T-helper 17 cell (primary cell): ENCODE measurements around the gene FAM171A2. TPM values are rescaled to one million over a fixed set of nuclear protein-coding genes. Genes with fewer than 3 reads are reported as not detected.
A peak's percentile ranks its signal among the peaks of the same experiment; 100 is the strongest.
"Not testable (repeated sequence)": the region's sequence is repeated elsewhere in the genome, so short reads cannot be mapped to it uniquely, and the experiment has no call there.

Experiments
- ATAC-seq: fragments of 150-1000 bp; cut with Tn5 transposase; 2 replicates; pipeline ENCODE4 v1.10.0; 2021; ENCODE audit warnings: mild to moderate bottlenecking, moderate library complexity
- DNase-seq, 3 donors: peaks; one replicate each; pipeline versions ENCODE4 v3.0.0 to v3.0.0-alpha.2; 2020 to 2021
- H3K9me3 ChIP-seq: one replicate; pipeline ENCODE4 v1.7.0; 2013; ENCODE audit warnings: low read length, mild to moderate bottlenecking; ENCODE audit not compliant: control insufficient read depth, poor library complexity, severe bottlenecking
- H3K27ac Mint-ChIP-seq: one replicate; pipeline ENCODE4 v1.8.0; 2022; ENCODE audit warnings: mild to moderate bottlenecking, moderate library complexity, mixed read lengths
- H3K27me3 Mint-ChIP-seq: one replicate; pipeline ENCODE4 v1.8.0; 2022; ENCODE audit warnings: mixed read lengths
- H3K36me3 Mint-ChIP-seq: one replicate; pipeline ENCODE4 v1.8.0; 2022; ENCODE audit warnings: low read depth, mixed read lengths
- H3K4me1 Mint-ChIP-seq: one replicate; pipeline ENCODE4 v1.8.0; 2022; ENCODE audit warnings: mild to moderate bottlenecking, mixed read lengths
- H3K4me3 Mint-ChIP-seq: one replicate; pipeline ENCODE4 v1.8.0; 2022; ENCODE audit warnings: mild to moderate bottlenecking, moderate library complexity, mixed read lengths
- total RNA-seq, 4 donors: library from RNA in 2 of 4; stranded (reverse) in 2 of 4; gene quantifications; one replicate each; pipeline ENCODE4 v1.2.3 and lab custom pipeline; 2022 to 2026

Gene FAM171A2
- under 1 TPM; 0.07 to 0.31 TPM for total RNA-seq
- total RNA-seq (lab: John Stamatoyannopoulos, UW), result 0.08 to 0.12 reads per million in 2 donors

DNA sequence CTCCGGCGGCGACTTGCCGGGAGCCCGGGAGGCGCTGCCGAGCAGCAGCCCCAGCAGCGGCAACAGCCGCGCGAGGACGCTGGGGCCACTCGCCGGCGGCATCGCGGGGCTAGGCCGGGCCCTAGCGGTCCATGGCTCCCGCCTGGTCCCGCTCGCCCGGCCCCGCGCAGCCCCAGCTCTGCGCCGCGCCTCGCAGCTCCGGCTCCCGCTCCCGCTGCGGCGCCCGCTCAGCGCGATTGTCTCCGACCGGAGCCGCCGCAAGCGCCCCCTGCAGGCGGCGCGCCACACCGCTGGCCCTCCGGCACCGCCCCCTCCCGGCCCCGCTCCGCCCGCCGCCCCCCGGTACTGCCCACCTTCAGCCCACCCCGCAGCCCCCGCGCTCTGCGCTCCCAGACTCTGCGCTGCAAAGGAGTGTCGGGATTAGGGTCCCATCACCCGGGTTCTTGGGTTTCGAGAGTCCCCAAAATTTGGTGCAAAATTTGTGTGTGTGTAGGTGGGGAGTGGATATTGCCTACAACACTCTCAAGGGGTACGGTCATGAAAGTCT, at the start of gene FAM171A2:
Gene FAM171A2, minus strand, starts transcription at position 241 of the 547 bp plus-strand sequence. Its CDS starts 139 bp downstream, at position 102.
- Mint-ChIP-seq H3K4me1 (peaks cover 9% of the 10 kb centered on the region), H3K27ac (no peak within 1 kb of the TSS), H3K36me3 (no peaks in the 10 kb centered on the region), H3K4me3 (peak within 1 kb of the TSS; percentile 86), H3K27me3 (peaks cover 44% of the 10 kb centered on the region)
- ATAC-seq (peak; percentile 93), DNase-seq (peak; percentile 65 to 73 (median 65))
- no peaks in the 10 kb centered on the region for H3K9me3 ChIP-seq

GRCh38 chr17:44409309-44410028, 45.8 kb upstream of the FAM171A2 start:
- H3K27ac Mint-ChIP-seq, result no peak overlapping the region
- no peak for ATAC-seq
- no peak for DNase-seq
- H3K27me3 Mint-ChIP-seq, result no peaks in the 10 kb centered on the region
- no peaks in the 10 kb centered on the region for H3K9me3 ChIP-seq
- H3K36me3 Mint-ChIP-seq, result peaks cover 10% of the 10 kb centered on the region
- peaks cover 6% of the 10 kb centered on the region for H3K4me1 Mint-ChIP-seq
- H3K4me3 Mint-ChIP-seq, result no peak overlapping the region

- ATAC-seq (no peak), DNase-seq (no peak)
- no peak overlapping the region for H3K4me3 Mint-ChIP-seq
- no peak overlapping the region for H3K27ac Mint-ChIP-seq
- H3K36me3 Mint-ChIP-seq, result peaks cover 10% of the 10 kb centered on the region
- no peaks in the 10 kb centered on the region for H3K9me3 ChIP-seq
- no peaks in the 10 kb centered on the region for H3K27me3 Mint-ChIP-seq
- H3K4me1 Mint-ChIP-seq, result peaks cover 6% of the 10 kb centered on the region
These were observed 45.1 kb upstream of the FAM171A2 start for GRCh38 chr17:44408786-44409185.

GRCh38 chr17:44402564-44403172, 39.0 kb upstream of the FAM171A2 start:
- H3K9me3 ChIP-seq, result no peaks in the 10 kb centered on the region
- no peak overlapping the region for H3K27ac Mint-ChIP-seq
- H3K36me3 Mint-ChIP-seq, result peaks cover 17% of the 10 kb centered on the region
- ATAC-seq (no peak), DNase-seq (no peak)
- H3K4me3 Mint-ChIP-seq, result no peak overlapping the region
- no peaks in the 10 kb centered on the region for H3K27me3 Mint-ChIP-seq
- H3K4me1 Mint-ChIP-seq, result peaks cover 3% of the 10 kb centered on the region

- no peaks in the 10 kb centered on the region for H3K27me3 Mint-ChIP-seq
- peaks cover 12% of the 10 kb centered on the region for H3K36me3 Mint-ChIP-seq
These were observed 36.7 kb upstream of the FAM171A2 start for GRCh38 chr17:44400226-44400847.

DNA sequence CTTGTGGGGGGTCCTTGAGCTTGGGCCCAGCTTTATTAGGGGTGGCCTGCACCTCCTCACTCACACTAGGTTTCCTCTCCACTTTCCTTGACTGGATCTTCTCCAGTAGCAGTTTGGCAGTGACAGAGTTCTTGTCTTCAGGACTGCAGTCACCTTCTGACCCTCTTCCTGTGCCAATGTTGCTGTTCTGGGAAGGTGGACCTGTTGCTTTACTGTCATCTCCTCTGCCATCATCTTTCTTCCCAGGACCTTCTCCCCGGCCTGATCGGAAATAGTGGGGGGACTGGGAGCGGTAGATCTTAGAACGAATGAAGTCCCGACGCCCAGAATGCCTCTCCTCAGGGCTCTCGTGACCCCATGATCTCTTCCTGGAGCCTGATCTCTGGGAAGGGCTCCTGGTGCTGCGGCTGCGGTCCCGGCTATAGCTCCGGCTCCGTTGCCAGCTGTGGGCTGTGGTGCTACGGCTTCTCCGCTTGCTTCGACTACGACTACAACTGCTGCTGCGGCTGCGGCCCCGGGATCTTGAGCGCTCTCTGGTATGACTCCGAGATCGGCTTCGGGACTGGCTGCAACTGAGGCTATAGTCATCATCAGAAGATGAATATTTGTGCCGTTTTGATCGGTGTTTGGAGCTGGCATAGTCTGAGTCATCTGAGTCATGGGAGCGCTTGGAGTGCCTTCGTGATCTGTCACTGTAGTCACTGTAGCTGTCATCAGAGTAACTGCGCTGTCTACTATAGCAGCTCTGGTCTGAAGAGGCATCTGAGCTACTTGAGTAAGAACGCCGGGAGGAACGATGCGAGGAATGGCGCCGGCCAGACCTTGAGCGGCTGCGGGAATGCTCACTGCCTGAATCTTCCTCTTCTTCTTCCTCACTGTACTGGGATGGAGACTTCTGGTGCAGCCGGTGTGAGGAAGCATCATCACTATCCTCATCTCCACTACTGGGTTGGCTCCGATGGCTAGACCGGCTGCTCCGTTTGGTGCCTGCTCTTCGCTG, 35.3 kb upstream of the FAM171A2 start:
- ATAC-seq (no peak), DNase-seq (no peak)
- H3K4me3 Mint-ChIP-seq, result no peak overlapping the region
- peaks cover 7% of the 10 kb centered on the region for H3K4me1 Mint-ChIP-seq
- H3K9me3 ChIP-seq, result no peaks in the 10 kb centered on the region
- H3K27ac Mint-ChIP-seq, result peak overlapping the region; percentile 74
- H3K27me3 Mint-ChIP-seq, result no peaks in the 10 kb centered on the region
- peaks cover 10% of the 10 kb centered on the region for H3K36me3 Mint-ChIP-seq

More at GRCh38 chr17:44400226-44400847, 36.7 kb upstream of the FAM171A2 start:
- DNase-seq, result no peak
- ATAC-seq, result no peak
- Mint-ChIP-seq H3K4me1 (peaks cover 7% of the 10 kb centered on the region), H3K4me3 (no peak overlapping the region), H3K27ac (peak overlapping the region; percentile 74)
- no peaks in the 10 kb centered on the region for H3K9me3 ChIP-seq

- ATAC-seq (no peak), DNase-seq (no peak)
- Mint-ChIP-seq H3K4me1 (peaks cover 10% of the 10 kb centered on the region), H3K4me3 (no peak overlapping the region), H3K36me3 (peaks cover 10% of the 10 kb centered on the region), H3K27me3 (no peaks in the 10 kb centered on the region), H3K27ac (peak overlapping the region; percentile 74)
- H3K9me3 ChIP-seq, result no peaks in the 10 kb centered on the region
These were observed 34.1 kb upstream of the FAM171A2 start for GRCh38 chr17:44397479-44398440.

DNA sequence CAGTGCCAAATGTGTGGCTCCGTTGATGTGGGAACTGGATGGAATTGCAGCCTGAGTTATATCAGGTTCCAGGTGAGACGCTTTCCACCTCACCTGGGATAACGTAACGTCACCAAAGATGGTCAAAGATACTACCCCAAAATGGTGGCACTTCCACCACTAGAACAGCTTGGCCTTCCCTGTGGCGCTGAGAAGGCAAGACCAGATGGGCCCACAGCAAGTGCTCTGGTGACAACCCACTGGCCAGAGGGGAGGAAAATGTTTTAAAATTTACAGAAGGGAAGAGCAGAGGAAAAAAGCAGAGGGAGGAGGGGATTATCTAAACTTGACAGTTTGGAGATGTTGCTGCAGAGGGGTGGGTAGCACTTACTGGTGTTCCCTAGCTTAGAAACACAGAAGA, 33.3 kb upstream of the FAM171A2 start:
- Mint-ChIP-seq H3K27ac (peak overlapping the region; percentile 41), H3K4me1 (peaks cover 10% of the 10 kb centered on the region), H3K4me3 (no peak overlapping the region), H3K27me3 (no peaks in the 10 kb centered on the region), H3K36me3 (peaks cover 10% of the 10 kb centered on the region)
- DNase-seq (no peak), ATAC-seq (no peak)
- no peaks in the 10 kb centered on the region for H3K9me3 ChIP-seq

DNA sequence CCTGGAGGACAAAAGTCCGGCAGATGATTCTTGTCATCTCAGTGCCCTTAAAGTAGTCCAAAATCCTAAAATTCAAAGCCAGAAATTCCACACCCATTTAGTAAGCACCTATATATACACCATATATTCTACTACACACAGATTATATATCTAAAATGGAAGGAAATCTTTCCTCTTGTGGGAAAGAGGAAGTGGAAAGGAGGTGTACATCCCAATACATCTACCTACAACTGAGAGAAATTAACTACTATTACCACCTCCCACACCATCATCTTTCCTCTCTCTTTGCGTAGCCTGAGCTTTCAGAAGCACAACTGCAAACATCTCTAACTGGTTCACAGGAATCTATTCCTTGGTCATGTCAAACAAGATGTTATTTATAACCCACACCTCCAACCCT, 31.2 kb upstream of the FAM171A2 start:
- Mint-ChIP-seq H3K4me3 (no peak overlapping the region), H3K27me3 (no peaks in the 10 kb centered on the region), H3K27ac (no peak overlapping the region), H3K4me1 (peaks cover 12% of the 10 kb centered on the region), H3K36me3 (peaks cover 7% of the 10 kb centered on the region)
- ATAC-seq (no peak), DNase-seq (no peak)
- no peaks in the 10 kb centered on the region for H3K9me3 ChIP-seq

GRCh38 chr17:44394112-44394511, 30.5 kb upstream of the FAM171A2 start:
- not testable (repeated sequence) for H3K4me3 Mint-ChIP-seq, H3K9me3 ChIP-seq, H3K36me3 Mint-ChIP-seq, ATAC-seq, H3K27me3 Mint-ChIP-seq, H3K27ac Mint-ChIP-seq, DNase-seq
- H3K4me1 Mint-ChIP-seq, result peaks cover 13% of the 10 kb centered on the region

DNA sequence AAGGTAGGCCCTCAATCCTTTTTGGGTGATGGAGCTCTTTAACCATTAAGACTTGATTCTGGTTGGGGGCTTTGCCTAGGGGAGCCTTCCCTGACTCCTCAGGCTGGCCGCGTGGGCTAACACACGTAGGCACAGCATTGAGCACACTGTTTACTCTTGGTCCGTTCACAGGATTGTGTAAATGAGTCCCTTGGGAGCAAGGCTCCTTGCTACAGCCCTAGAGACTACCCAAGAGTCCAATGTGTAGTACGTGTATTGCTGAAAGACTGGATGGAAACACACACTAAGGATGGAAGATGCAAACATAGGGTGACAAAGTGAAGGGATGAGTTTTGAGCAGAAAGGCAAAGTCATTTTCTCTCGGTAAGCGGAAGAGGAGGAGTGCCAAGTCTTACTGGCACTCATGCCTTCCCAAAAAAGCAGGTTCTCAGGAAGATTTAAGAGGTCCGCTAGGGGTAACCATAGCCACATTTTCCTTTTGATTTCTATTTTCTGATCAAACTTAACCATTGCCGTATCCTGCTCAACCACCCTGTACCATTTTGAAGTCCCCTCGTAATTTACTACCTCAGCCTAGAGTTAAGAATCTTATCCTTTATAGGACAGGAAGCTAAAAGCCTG, 26.7 kb upstream of the FAM171A2 start:
- Mint-ChIP-seq H3K27ac (no peak overlapping the region), H3K4me1 (peaks cover 14% of the 10 kb centered on the region), H3K27me3 (peaks cover 10% of the 10 kb centered on the region), H3K4me3 (no peak overlapping the region), H3K36me3 (no peaks in the 10 kb centered on the region)
- DNase-seq (no peak), ATAC-seq (no peak)
- no peaks in the 10 kb centered on the region for H3K9me3 ChIP-seq
